Neuronal stem cell (in vitro differentiated cells): ENCODE measurements around the gene UBE2QL1.
A peak's percentile ranks its signal among the peaks of the same experiment; 100 is the strongest.

Experiments
- DNase-seq: peaks from one replicate; pipeline ENCODE4 v3.0.0-alpha.2; 2013; ENCODE audit warnings: low spot score
- H2AFZ ChIP-seq: one replicate; pipeline ENCODE4 v1.6.1; 2013; ENCODE audit warnings: mild to moderate bottlenecking, low read length, inconsistent platforms
- H2AK5ac ChIP-seq: 2 replicates; pipeline ENCODE4 v1.6.1; 2013; ENCODE audit warnings: low read depth, mild to moderate bottlenecking, inconsistent platforms, low read length, moderate library complexity, mixed read lengths
- H2BK120ac ChIP-seq: 2 replicates; pipeline ENCODE4 v1.6.1; 2013; ENCODE audit warnings: low read depth, mild to moderate bottlenecking, inconsistent platforms, low read length, moderate library complexity, mixed read lengths
- H2BK12ac ChIP-seq: one replicate; pipeline ENCODE4 v1.6.1; 2013; ENCODE audit warnings: low read length, inconsistent platforms
- H2BK15ac ChIP-seq: 2 replicates; pipeline ENCODE4 v1.6.1; 2013; ENCODE audit warnings: mild to moderate bottlenecking, low read length, inconsistent platforms, mixed read lengths
- H2BK5ac ChIP-seq: one replicate; pipeline ENCODE4 v1.6.1; 2013; ENCODE audit warnings: inconsistent platforms, mild to moderate bottlenecking, low read length, moderate library complexity
- H3K14ac ChIP-seq: one replicate; pipeline ENCODE4 v1.6.1; 2013; ENCODE audit warnings: low read length, inconsistent platforms
- H3K18ac ChIP-seq: 2 replicates; pipeline ENCODE4 v1.6.1; 2013; ENCODE audit warnings: low read length, inconsistent platforms
- H3K23ac ChIP-seq: 2 replicates; pipeline ENCODE4 v1.6.1; 2013; ENCODE audit warnings: low read depth, mild to moderate bottlenecking, mixed read lengths, low read length, inconsistent platforms; ENCODE audit not compliant: poor library complexity
- H3K27ac ChIP-seq: replicated peaks from 3 replicates; pipeline ENCODE4 v1.5.1; 2013; ENCODE audit warnings: low read length, inconsistent platforms
- H3K27me3 ChIP-seq, 3 experiments: 2 replicates each; pipeline ENCODE4 v1.6.1; 2013; ENCODE audit warnings: low read length in 3 of 3, mild to moderate bottlenecking in 2 of 3, inconsistent platforms in 1 of 3, low read depth in 1 of 3, mixed read lengths in 1 of 3, moderate library complexity in 1 of 3; ENCODE audit not compliant: control insufficient read depth in 3 of 3, insufficient read depth in 3 of 3
- H3K36me3 ChIP-seq, 2 donors: replicated peaks in 1 of 2; 2 replicates each; pipeline ENCODE4 v1.6.1; 2013; ENCODE audit warnings: low read length in 2 of 2; ENCODE audit not compliant: control insufficient read depth in 2 of 2, insufficient read depth in 2 of 2
- H3K4ac ChIP-seq: 2 replicates; pipeline ENCODE4 v1.6.1; 2013; ENCODE audit warnings: inconsistent platforms, mild to moderate bottlenecking, low read length, moderate library complexity
- H3K4me1 ChIP-seq, 2 donors: 1 replicate in 1 of 2; 2 replicates in 1 of 2; pipeline ENCODE4 v1.6.1; 2013; ENCODE audit warnings: low read length in 2 of 2, low read depth in 1 of 2; ENCODE audit not compliant: control insufficient read depth in 2 of 2, insufficient read depth in 1 of 2
- H3K4me2 ChIP-seq: one replicate; pipeline ENCODE4 v1.6.1; 2013; ENCODE audit warnings: mild to moderate bottlenecking, low read length, inconsistent platforms; ENCODE audit not compliant: insufficient read depth, poor library complexity, severe bottlenecking
- H3K4me3 ChIP-seq, 2 donors: 2 replicates each; pipeline ENCODE4 v1.5.1; 2013; ENCODE audit warnings: low read length in 2 of 2, mild to moderate bottlenecking in 2 of 2, inconsistent platforms in 1 of 2, moderate library complexity in 1 of 2
- H3K79me1 ChIP-seq: one replicate; pipeline ENCODE4 v1.6.1; 2013; ENCODE audit warnings: low read depth, mild to moderate bottlenecking, inconsistent platforms, low read length, moderate library complexity
- H3K9ac ChIP-seq: one replicate; pipeline ENCODE4 v1.6.1; 2013; ENCODE audit warnings: mild to moderate bottlenecking, low read depth, low read length, inconsistent platforms; ENCODE audit not compliant: poor library complexity
- H3K9me3 ChIP-seq, 2 donors: replicated peaks in 1 of 2; 2 replicates each; pipeline versions ENCODE3 to v1.6.1; 2013; ENCODE audit warnings: low read length in 2 of 2, mild to moderate bottlenecking in 2 of 2, inconsistent platforms in 1 of 2, low read depth in 1 of 2, mixed read lengths in 1 of 2, moderate library complexity in 1 of 2; ENCODE audit not compliant: control insufficient read depth in 2 of 2, insufficient read depth in 1 of 2
- H4K8ac ChIP-seq: one replicate; pipeline ENCODE4 v1.6.1; 2013; ENCODE audit warnings: low read depth, mild to moderate bottlenecking, inconsistent platforms, low read length, moderate library complexity
- H4K91ac ChIP-seq: one replicate; pipeline ENCODE4 v1.6.1; 2013; ENCODE audit warnings: low read length, low read depth, mild to moderate bottlenecking, inconsistent platforms; ENCODE audit not compliant: poor library complexity
- WGBS, 2 donors: extraction: QIAGEN DNeasy Blood & Tissue Kit; methylation state at CpG; one replicate each; pipeline ENCODE4 v1.1.7; 2013; ENCODE audit warnings: missing lambda C conversion rate in 2 of 2, mixed read lengths in 1 of 2; ENCODE audit not compliant: insufficient read length in 2 of 2, insufficient replicate concordance in 1 of 2; ENCODE audit errors: extremely low coverage in 2 of 2; 5-methylcytosine and 5-hydroxymethylcytosine counted together

UBE2QL1 gene

GRCh38 chr5:6402939-6403338 lies 45.7 kb upstream of the UBE2QL1 start:
- Histone ChIP-seq H3K9ac (no peak overlapping the region), H2AK5ac (no peak overlapping the region), H3K18ac (no peak overlapping the region), H3K36me3 (no peaks in the 10 kb centered on the region), H2BK5ac (no peak overlapping the region), H4K91ac (no peak overlapping the region), H3K27me3 (peaks cover 0 to 37% (median 0%) of the 10 kb centered on the region in 3 experiments), H3K4ac (no peak overlapping the region), H2AFZ (no peak overlapping the region), H3K79me1 (no peaks in the 10 kb centered on the region), H3K4me1 (peaks cover 0 to 4% of the 10 kb centered on the region in 2 donors), H3K4me2 (no peak overlapping the region), H3K23ac (no peak overlapping the region), H2BK15ac (no peak overlapping the region), H3K4me3 (no peak overlapping the region), H3K14ac (no peak overlapping the region), H3K27ac (no peak overlapping the region), H4K8ac (no peak overlapping the region), H2BK120ac (no peak overlapping the region), H2BK12ac (no peak overlapping the region), H3K9me3 (no peaks in the 10 kb centered on the region)
- no CpG with 5 or more reads among the region's 6 CpGs for WGBS, 2 donors
- no peak for DNase-seq

- Histone ChIP-seq H2AK5ac (no peak overlapping the region), H2BK120ac (no peak overlapping the region), H3K4me2 (no peak overlapping the region), H3K36me3 (no peaks in the 10 kb centered on the region), H4K91ac (no peak overlapping the region), H3K9ac (peak overlapping the region; percentile 12), H3K23ac (no peak overlapping the region), H3K27ac (no peak overlapping the region), H2AFZ (no peak overlapping the region), H3K4me1 (peaks cover 0 to 4% of the 10 kb centered on the region in 2 donors), H2BK12ac (no peak overlapping the region), H3K4me3 (no peak overlapping the region), H2BK15ac (no peak overlapping the region), H3K4ac (no peak overlapping the region), H3K27me3 (peaks cover 0 to 41% (median 0%) of the 10 kb centered on the region in 3 experiments), H3K79me1 (no peaks in the 10 kb centered on the region), H4K8ac (no peak overlapping the region), H3K14ac (no peak overlapping the region), H3K9me3 (no peaks in the 10 kb centered on the region), H2BK5ac (no peak overlapping the region), H3K18ac (no peak overlapping the region)
- no CpG with 5 or more reads among the region's 4 CpGs for WGBS, 2 donors
- DNase-seq: no peak
These were observed 45.2 kb upstream of the UBE2QL1 start for GRCh38 chr5:6403416-6403815.

GRCh38 chr5:6404129-6404528 lies 44.5 kb upstream of the UBE2QL1 start:
- Histone ChIP-seq H4K91ac (no peak overlapping the region), H3K9me3 (peaks cover 0 to 2% of the 10 kb centered on the region in 2 donors), H2BK15ac (no peak overlapping the region), H3K18ac (no peak overlapping the region), H3K4ac (no peak overlapping the region), H3K4me2 (no peak overlapping the region), H2AK5ac (no peak overlapping the region), H3K23ac (no peak overlapping the region), H3K9ac (no peak overlapping the region), H3K36me3 (no peaks in the 10 kb centered on the region), H2BK5ac (no peak overlapping the region), H3K27ac (no peak overlapping the region), H3K4me1 (peaks cover 0 to 4% of the 10 kb centered on the region in 2 donors), H2AFZ (no peak overlapping the region), H3K4me3 (no peak overlapping the region), H4K8ac (no peak overlapping the region), H3K79me1 (no peaks in the 10 kb centered on the region), H3K14ac (no peak overlapping the region), H3K27me3 (peaks cover 0 to 36% (median 0%) of the 10 kb centered on the region in 3 experiments), H2BK12ac (no peak overlapping the region), H2BK120ac (no peak overlapping the region)
- WGBS, 2 donors: no CpG with 5 or more reads among the region's 4 CpGs
- DNase-seq: no peak

DNA sequence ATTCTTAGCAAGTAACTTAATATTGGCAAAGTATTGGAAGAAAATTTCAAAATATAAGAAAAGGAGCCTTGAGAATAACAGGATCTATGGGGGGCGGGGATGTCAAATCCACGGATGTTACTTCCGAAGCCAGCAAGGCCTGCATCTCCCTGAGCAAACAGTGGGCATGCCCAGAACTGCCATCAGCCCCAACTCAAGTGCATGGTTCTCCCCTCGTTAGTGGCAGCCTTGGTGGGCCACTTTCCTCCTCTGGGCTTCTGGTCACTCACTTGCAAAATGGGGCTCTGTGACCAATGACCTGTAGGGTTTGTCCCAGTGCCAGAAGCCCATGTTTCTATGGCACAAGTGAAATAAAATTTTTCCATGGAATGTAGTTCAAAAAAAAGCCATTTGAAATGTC lies 43.1 kb upstream of the UBE2QL1 start:
- no peak overlapping the region for H3K4ac ChIP-seq
- H3K79me1 ChIP-seq: no peaks in the 10 kb centered on the region
- no peak overlapping the region for H2BK5ac ChIP-seq
- H3K23ac ChIP-seq: no peak overlapping the region
- no peak overlapping the region for H2BK12ac ChIP-seq
- no CpG with 5 or more reads among the region's 4 CpGs for WGBS, 2 donors
- H2BK15ac ChIP-seq: no peak overlapping the region
- peaks cover 0 to 2% of the 10 kb centered on the region in 2 donors for H3K4me1 ChIP-seq
- no peak overlapping the region for H3K18ac ChIP-seq
- H3K4me2 ChIP-seq: no peak overlapping the region
- peaks cover 0 to 32% (median 0%) of the 10 kb centered on the region in 3 experiments for H3K27me3 ChIP-seq
- no peak overlapping the region for H3K9ac ChIP-seq
- no peak for DNase-seq
- H2BK120ac ChIP-seq: no peak overlapping the region
- H3K14ac ChIP-seq: no peak overlapping the region
- peaks cover 0 to 2% of the 10 kb centered on the region in 2 donors for H3K9me3 ChIP-seq
- H2AK5ac ChIP-seq: no peak overlapping the region
- no peak overlapping the region for H3K27ac ChIP-seq
- no peaks in the 10 kb centered on the region for H3K36me3 ChIP-seq
- no peak overlapping the region for H2AFZ ChIP-seq
- H4K91ac ChIP-seq: no peak overlapping the region
- no peak overlapping the region for H4K8ac ChIP-seq
- H3K4me3 ChIP-seq: no peak overlapping the region
